GM12865 (cell line): ENCODE results near the gene WIZ.

ENCODE experiments used
- DNase-seq: peaks from one replicate; pipeline ENCODE4 v3.0.0; 2010; ENCODE audit warnings: low read depth
- H3K4me3 ChIP-seq: 2 replicates; pipeline ENCODE4 v1.5.1; 2011; ENCODE audit warnings: mild to moderate bottlenecking, low read depth, low read length, control low read depth
- TF ChIP-seq, protein P1 (sequence below): IDR thresholded peaks from 2 replicates; pipeline ENCODE4 v1.5.1; 2011; ENCODE audit warnings: low read length, control low read depth, low read depth, inconsistent platforms; ENCODE audit not compliant: insufficient read depth; ENCODE audit errors: missing control alignments

WIZ gene

DNA sequence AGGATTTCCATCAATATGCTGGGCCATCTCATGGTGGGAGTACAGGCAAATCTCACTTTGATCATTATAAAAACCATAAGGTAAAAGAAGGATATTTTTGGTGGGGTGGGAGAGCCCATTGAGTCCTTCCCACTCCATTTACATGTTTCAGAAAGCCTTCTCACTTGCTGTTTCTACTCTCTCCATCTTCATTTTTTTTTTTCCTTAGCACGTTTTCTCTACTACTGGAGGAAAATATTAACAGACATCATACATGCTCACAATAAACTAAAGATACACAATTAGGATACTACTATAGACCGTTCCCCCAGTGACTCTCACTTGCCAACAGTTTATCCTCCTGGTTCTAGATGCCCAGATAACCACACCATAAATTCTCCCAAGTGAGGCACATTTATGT, 68.3 kb downstream of the WIZ start:
- DNase-seq: no peak
- TF ChIP-seq, protein P1, sequence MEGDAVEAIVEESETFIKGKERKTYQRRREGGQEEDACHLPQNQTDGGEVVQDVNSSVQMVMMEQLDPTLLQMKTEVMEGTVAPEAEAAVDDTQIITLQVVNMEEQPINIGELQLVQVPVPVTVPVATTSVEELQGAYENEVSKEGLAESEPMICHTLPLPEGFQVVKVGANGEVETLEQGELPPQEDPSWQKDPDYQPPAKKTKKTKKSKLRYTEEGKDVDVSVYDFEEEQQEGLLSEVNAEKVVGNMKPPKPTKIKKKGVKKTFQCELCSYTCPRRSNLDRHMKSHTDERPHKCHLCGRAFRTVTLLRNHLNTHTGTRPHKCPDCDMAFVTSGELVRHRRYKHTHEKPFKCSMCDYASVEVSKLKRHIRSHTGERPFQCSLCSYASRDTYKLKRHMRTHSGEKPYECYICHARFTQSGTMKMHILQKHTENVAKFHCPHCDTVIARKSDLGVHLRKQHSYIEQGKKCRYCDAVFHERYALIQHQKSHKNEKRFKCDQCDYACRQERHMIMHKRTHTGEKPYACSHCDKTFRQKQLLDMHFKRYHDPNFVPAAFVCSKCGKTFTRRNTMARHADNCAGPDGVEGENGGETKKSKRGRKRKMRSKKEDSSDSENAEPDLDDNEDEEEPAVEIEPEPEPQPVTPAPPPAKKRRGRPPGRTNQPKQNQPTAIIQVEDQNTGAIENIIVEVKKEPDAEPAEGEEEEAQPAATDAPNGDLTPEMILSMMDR: no peak
- no peak overlapping the region for H3K4me3 ChIP-seq

DNA sequence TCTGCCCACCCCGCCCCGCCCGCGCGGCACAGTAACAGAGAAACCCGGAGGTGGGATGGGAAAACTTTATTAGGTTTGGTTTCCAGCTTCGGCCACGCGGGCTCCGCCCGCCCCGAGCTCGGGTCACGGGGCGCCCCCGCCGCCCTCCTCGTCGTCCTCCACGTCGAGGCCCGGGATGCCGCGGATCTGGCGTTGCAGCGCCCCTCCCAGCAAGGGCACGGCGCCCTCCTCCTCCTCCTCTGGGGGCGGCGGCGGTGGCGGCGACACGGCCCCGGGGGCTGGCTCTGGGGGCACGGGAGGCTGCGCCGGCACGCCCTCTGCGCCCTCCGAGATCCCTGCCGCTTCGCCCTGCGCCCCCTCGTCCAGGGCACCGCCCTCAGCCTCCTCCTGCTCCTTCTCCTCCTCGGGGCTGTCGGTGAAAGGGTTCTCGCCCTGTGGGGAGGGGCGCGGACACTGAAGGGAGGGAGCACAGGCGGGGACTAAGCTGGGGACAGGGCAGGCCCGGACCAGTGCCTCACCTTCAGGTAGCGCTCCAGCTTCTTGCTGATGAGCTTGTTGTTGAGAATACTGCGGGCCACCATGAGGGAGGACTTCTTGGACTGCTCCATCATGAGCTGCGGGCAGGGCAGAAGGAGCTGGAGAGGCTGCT, 69.6 kb downstream of the WIZ start:
- H3K4me3 ChIP-seq: peak overlapping the region; percentile 67
- peak; percentile 74 for DNase-seq
- TF ChIP-seq, protein P1: no peak

DNA sequence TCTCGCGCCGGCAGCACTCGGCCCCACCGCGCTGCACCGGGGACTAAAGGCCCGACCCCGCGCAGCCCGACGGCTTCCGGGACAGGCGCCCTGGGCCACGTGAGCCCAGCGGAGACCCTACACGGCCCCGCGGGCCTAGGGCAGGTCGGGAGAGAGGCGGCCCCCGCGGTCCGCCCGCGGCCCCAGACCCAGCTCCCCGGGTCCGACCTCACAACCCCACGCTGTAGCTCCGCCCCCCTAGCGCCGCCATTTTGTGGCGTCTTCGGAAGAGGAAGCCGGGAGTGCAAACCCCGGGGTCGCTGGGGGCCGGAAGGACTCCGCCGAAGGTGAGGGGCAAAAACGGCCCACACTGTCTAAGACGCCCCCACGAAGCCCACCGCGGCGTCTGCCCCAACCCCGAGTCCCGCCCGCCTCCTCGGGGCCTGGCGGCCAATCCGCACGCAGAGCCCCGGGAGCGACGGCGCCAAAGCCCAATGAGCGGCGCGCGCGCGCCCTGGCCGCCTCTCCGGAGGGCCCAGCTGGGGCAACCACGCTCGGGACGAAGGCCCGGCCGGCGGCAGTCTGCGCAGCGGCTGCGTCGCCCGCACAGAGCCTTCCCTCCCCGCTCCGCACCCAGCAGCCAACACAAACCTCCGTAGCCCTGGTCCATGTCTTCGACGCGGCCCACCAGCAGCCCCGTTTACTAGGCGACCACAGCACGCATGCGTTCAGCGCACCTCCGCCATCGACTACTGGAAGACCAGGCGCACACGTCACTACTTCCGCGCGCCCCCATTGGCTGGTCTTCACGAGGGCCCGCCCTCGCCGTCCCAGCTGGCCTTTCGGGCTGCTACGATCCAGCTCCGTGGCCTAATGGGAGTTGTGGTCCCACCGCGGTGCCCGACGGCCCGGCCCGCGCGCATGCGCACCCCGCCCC, 70.4 kb downstream of the WIZ start, which contains the start of gene AKAP8:
TSS of gene AKAP8 (minus strand) at position 705 of the 916 bp plus-strand sequence. CDS start at position 649, 56 bp downstream.
- TF ChIP-seq, protein P1: no peak
- peak; percentile 99 for DNase-seq
- peak within 1 kb of the TSS; percentile 88 for H3K4me3 ChIP-seq

DNA sequence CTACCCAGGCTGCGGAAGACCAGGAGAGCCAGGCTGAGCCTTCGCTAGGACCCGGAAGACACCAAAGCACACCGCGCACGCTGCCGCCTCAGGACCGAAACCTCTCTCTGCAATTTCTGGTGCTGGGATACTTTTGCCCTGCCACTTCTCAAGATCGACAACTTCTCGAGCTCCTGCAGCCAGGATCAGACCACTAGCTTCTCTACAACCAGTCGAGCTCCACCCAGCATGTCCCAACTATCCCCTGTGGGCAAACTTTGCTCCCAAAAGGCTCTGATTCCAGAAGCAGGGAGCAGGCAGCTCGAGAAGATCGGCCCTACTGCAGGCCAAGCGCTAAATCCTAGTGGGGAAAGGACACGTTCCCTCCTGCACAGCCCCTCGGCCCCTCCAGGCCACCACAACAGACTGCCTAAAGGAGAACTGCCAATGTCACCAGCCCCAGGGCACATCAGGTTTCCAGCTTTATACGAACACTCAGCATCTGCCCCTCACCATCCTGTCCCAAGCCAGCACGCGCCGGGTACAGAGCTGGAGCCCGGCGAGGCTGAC, 71.1 kb downstream of the WIZ start:
- TF ChIP-seq, protein P1: no peak
- peak overlapping the region; percentile 88 for H3K4me3 ChIP-seq
- DNase-seq: peak; percentile 79

DNA sequence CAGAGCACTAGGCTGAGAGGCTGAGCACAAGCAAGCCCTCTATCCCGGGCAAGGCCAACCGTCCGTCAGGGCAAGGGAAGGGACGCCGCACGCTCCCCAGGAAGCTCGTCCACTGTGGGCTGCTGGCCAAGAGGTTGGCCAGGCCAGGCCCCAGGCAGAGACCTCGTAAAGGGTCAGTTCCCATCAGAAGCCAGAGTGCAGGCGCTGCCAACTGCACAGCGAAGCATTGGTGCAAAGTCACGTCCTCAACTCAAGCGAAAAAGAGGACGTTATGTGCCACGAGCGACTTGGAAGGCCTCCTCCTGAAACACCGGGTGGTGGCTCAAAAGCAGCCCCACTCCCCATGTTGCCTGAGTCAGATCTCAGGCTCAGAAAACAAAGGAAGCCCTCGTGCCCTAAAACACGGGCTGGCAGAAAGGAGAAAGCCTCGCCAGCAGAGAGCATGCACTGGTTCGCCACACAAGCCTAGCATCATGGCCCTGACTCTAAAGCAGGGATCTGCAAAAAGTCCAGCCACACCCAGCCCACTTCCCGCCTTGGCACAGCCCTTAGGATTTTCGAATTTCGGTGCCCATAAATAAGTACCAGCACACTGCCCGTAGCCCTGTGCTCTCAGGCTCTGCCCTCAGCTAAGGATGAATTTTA, 74.8 kb downstream of the WIZ start:
- TF ChIP-seq, protein P1: no peak
- H3K4me3 ChIP-seq: no peak overlapping the region
- DNase-seq: no peak

DNA sequence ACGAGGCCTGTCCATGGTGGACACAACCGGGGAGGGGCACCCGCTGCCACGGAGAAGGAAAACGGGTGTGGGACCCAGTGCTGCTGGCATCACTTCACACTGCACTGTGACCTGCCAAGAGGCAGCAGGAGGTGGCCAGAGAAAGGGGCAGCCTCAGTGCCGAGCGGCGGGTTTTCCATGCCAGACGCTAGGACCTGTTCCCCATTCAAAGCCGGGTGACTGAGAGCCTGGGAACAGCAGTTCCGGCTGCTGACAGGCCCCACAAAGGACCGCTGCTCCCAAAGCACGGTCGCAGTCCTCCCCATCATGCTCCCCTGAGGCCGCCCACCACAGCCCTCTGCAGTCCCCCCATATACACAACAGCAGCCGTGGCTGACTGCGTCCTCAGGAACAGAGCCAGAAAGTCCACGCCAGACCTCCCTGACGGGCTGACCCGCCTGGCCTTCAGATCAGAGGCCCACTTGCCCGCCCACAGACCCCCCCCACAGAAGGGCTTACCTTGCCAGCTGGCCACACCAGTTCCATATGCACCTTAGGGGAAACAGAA, 75.6 kb downstream of the WIZ start:
- no peak overlapping the region for H3K4me3 ChIP-seq
- no peak for DNase-seq
- TF ChIP-seq, protein P1: no peak
